Right renal cortex interstitium (tissue), 3 donors: Measurements from ENCODE around the gene ATP6V1B1. TPM values are rescaled to one million over a fixed set of nuclear protein-coding genes. Genes with fewer than 3 reads are reported as not detected.
"Not testable (repeated sequence)": the region's sequence is repeated elsewhere in the genome, so short reads cannot be mapped to it uniquely, and the experiment has no call there.

ENCODE experiments used
- DNase-seq, 3 donors: peaks; one replicate each; pipeline ENCODE4 v3.0.0-alpha.2; 2013; ENCODE audit warnings: low read depth in 3 of 3, low spot score in 2 of 3
- polyA plus RNA-seq, 3 donors: library from polyadenylated mRNA; unstranded; fragments of 120-200 nt; gene quantifications; one replicate each; pipeline ENCODE4 v1.2.1, GENCODE V29; 2013; ENCODE audit not compliant: insufficient read length in 3 of 3

The ATP6V1B1 gene
- polyA plus RNA-seq, 3 donors, result 58.0 to 68.8 (median 67.3) TPM

DNA sequence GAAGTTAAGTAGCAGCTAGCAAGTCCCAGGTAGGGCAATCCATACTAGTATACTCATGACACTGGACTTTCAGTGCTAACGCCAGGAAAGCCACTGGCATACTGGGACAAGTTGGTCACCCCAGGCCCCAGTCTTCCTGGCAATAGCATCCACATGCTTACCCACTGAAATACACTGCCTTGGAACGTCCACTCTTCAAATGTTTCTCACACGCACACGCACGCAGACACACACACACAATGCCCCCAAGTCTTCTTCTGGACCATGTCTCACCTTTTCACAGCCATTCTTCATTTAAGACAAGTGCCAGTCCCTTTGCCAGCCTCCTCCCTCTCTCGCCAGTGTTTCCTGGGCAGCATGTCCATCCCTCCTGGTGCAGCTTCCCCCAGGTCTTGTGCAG is 67.7 kb downstream of the ATP6V1B1 start:
- no peak for DNase-seq

DNA sequence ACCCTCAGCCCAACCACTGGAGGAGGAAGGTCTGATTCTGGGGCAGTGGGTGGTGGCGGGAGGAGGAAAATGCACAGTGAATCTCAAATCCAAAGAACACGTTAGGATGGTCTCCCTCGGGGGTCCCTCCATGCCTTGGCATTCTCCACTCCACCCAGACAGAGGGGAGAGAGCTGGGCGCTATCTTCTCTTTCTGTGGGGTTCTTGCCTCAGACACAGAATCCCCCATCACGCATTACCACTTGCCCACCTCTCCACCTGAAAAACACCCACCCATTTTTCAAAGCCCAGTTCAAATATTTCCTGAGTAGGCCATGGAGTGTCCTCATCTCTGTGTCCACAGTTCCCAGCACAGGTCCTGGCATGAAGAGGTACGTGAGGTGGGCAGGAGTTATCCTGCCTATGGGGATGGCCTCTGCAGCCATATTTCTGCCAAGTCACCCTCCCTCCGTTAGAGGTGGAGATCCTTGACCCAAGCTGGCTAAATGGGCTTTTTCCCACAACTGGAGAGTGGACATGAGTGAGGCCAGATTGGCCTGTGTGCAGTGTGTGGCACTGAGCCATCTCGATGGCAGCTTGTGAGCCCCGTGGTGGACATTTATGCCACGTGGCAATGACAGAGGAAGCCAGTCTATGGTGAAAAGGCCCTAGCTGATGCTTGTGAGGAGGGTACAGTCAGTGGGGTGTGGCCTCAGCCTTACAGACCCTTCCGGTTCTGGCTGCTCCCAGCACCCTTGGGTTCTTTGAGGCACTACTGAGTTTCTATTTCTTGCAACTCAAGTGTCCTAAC is 68.5 kb downstream of the ATP6V1B1 start:
- DNase-seq, result no peak

DNA sequence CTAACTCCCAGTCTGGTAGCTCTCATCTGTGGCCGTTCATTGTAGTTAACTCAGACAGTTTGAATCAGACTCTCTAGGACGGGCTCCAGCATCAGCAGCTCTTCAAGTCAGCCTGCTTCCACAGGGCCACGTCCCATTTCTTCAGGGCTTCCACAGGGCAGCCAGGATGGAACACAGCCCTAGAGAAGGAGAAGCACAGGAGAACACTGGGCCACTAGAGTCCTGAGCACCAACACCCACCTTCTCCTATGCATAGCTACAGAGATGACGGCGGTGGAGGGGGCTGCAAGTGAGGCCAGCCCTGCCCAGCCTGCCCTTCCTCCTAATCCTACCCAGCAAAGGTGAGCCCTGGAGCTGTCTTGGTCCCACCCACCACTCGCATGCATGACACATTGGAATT is 69.2 kb downstream of the ATP6V1B1 start:
- DNase-seq, result no peak

DNA sequence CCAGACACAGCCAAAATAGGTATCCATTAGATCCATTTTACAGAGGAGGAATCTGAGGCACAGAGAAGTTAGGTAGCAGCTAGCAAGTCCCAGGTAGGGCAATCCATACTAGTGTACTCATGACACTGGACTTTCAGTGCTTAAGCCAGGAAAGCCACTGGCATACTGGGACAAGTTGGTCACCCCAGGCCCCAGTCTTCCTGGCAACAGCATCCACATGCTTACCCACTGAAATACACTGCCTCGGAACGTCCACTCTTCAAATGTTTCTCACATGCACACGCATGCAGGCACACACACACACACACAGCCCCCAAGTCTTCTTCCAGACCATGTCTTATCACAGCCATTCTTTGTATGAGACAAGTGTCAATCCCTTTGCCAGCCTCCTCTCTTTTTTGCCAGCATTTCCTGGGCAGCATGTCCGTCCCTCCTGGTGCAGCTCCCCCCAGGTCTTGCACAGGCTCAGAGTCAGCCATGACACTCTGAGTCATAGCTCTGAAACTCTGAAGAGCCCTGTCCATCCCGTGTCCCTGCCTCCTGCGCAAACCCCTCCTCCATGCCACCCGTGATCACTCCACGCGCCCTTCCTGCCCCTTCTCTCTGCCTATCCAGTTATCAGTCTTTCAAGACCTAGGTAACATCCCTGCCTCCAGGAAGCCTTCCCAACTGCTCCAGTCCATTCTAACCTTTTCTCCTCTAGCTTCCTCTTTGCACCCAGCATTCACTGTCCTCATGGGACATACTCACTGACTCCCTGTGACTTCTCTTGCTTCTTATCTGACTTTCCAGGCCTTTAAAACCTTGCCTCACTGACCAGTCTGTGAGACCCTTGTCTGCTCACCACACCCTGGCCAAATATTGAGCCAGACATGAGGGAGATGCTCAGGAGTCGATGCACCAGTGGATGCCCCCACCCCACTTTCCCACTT is 69.8 kb downstream of the ATP6V1B1 start:
- no peak for DNase-seq

DNA sequence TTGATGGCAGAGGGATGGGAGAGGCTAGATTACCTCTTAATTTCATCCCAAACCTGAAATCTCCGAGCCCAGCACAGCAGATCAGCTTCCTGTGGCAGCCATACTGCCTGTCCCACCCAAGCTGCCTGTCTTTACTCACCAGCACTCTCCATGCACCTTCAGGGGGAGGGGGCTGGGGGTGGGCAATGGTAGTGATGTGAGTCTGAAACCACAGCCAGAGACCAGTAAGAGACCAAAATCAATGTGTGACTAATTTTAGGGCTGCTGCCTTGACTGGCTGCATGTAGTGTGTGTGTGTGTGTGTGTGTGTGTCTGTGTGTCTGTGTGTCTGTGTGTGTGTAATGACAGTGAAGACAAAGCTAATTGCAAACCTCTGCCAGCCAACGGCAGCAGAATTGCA is 70.6 kb downstream of the ATP6V1B1 start:
- DNase-seq, result no peak

DNA sequence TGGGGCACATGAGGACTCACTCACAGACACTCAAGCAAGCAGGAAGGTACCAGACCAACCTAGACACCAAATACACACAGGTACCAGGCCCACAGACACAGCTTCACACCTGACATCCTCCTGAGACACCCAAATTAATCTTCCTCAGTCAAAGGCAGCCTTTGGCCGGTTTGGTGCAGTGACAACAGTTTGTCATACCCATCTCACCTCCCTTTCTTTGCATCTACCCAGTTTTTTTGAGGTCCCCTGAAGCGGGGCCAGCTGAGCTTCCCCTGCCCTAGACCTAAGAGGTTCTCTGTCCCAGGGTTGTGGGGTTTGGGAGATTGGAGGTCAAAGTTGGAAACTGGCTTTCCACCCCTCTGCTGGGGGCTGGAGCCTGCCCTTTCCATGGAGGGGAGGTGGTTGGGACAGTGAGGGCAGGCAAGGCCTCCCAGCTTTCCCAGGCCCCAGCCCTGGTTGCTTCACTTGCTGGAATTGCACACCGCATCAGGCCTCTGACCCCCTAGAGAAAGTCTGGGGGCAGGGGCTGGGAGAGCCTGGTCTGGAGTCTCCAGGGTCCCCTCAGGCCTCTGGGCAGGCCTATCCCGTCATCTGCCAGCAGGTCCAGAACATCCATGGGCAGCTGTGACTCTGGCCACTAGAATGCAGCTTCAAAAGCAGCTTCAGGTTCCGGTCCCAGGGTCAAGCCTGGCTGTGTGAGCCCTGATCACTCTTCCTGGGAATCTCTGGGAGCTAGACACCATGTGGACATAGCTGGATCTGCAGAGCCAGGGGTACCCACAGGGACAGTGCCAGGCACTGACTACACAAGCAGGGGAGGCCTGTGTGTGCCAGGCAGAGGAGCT is 71.5 kb downstream of the ATP6V1B1 start:
- no peak for DNase-seq

DNA sequence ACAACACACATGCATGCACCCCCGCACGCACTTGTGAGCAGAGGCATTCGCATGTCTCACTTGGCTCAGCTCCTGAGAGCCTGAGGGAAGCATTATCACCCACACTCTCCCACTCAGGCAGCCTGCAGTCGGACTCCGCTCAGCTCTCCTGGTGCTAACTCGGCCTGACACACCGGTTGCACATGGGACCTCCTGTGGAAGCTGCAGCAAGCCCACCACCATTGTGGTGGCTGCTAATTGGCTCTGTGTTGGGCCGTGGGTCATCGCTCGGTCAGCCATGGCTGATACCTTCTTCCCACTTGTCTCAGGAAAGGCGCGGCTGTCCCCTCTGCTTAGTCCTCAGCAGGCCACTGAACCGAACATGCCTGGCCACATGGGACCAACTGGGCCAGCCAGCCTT is 72.6 kb downstream of the ATP6V1B1 start:
- DNase-seq, result no peak

DNA sequence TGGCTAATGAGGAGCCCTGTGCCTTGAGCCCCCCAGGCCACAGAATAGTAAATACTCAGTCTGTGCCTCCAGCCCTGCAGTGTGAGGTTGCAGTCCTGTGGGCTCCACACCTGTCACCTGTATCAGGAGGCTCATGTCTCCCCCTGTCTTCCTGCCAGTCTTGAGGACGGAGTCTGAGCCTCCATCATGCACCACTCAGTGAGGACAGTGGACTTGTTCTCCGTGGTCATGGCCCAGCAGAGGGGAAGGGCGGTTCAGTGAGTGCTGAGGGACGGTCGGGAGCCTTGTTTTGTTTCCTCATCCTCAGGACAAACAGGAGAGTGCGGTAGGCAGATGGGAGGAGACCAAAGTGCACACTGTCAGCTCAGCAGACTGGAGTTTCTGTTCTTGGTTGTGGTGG is 76.1 kb downstream of the ATP6V1B1 start:
- not testable (repeated sequence) for DNase-seq

Other genes starting within 250 kb of the ATP6V1B1 start
- 1 to 10 TPM; 5.5 to 5.7 (median 5.6) TPM for gene ADD2, start 167.7 kb upstream of the ATP6V1B1 start, polyA plus RNA-seq
- not detected for gene FIGLA, start 145.3 kb upstream of the ATP6V1B1 start, polyA plus RNA-seq
- gene CLEC4F, start 115.3 kb upstream of the ATP6V1B1 start, polyA plus RNA-seq, result under 1 TPM in 1 of 3 donors, not detected in 2; 0.08 TPM
- gene CD207, start 100.1 kb upstream of the ATP6V1B1 start, polyA plus RNA-seq, result under 1 TPM; 0.07 to 0.18 (median 0.08) TPM
- gene VAX2, start 35.3 kb upstream of the ATP6V1B1 start, polyA plus RNA-seq, result 1 to 10 TPM in 1 of 3 donors, under 1 TPM in 2; 0.17 to 1.5 (median 0.67) TPM
- 1 to 10 TPM in 1 of 3 donors, under 1 TPM in 2; 0.37 to 1.1 (median 0.49) TPM for gene ANKRD53, start 42.7 kb downstream of the ATP6V1B1 start, polyA plus RNA-seq
- gene TEX261, start 59.0 kb downstream of the ATP6V1B1 start, polyA plus RNA-seq, result 10 to 100 TPM; 52.6 to 55.6 (median 53.4) TPM
- 10 to 100 TPM; 80.8 to 84.3 (median 81.2) TPM for gene NAGK, start 132.7 kb downstream of the ATP6V1B1 start, polyA plus RNA-seq
- 10 to 100 TPM; 23.1 to 24.9 (median 23.2) TPM for gene MCEE, start 194.3 kb downstream of the ATP6V1B1 start, polyA plus RNA-seq
- gene MPHOSPH10, start 194.7 kb downstream of the ATP6V1B1 start, polyA plus RNA-seq, result 10 to 100 TPM; 45.5 to 53.2 (median 48.3) TPM